Measurements from ENCODE around the gene NSF. TPM values are rescaled to one million over a fixed set of nuclear protein-coding genes. Genes with fewer than 3 reads are reported as not detected.

Gene NSF
- total and polyA plus RNA-seq, 3 donors from 2014 or later = 31.5 to 42.9 (median 37.4) TPM

DNA sequence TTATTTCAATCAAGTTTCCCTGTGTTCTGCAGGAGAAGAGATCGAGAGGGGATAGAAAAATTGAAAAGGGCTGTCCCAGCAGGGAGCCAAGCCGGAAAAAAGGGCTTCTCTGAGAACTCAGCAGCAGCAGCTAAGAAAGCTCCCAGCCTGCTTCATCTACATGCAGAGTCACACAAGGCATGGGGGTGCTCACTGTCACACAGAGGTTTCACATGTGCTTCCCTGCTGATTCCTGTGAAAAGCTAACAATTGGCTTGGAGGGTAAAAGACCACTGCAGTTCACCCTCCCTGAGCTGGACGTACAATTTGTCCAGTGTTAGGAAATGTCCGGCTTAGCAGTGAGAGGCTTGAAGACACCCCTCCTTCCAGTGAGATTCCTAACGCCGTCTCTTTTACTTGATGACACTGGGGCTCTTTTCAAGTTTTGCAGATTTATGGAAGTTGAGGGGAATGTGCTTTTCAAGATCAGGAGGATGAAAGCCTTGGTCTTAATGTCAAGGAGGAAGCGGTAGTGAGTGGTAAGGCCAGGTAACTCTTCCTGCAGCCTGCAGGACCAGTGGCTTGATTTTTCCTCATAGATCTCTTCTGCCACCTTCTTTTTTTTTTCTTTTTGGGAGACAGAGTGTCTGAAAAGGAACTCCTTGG is 142.4 kb downstream of the NSF start:
- no peak for DNase-seq
- TF ChIP-seq, protein P1, sequence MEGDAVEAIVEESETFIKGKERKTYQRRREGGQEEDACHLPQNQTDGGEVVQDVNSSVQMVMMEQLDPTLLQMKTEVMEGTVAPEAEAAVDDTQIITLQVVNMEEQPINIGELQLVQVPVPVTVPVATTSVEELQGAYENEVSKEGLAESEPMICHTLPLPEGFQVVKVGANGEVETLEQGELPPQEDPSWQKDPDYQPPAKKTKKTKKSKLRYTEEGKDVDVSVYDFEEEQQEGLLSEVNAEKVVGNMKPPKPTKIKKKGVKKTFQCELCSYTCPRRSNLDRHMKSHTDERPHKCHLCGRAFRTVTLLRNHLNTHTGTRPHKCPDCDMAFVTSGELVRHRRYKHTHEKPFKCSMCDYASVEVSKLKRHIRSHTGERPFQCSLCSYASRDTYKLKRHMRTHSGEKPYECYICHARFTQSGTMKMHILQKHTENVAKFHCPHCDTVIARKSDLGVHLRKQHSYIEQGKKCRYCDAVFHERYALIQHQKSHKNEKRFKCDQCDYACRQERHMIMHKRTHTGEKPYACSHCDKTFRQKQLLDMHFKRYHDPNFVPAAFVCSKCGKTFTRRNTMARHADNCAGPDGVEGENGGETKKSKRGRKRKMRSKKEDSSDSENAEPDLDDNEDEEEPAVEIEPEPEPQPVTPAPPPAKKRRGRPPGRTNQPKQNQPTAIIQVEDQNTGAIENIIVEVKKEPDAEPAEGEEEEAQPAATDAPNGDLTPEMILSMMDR (IDR thresholded peaks at IDR 0.05) = no peak
- no peak for TF ChIP-seq POLR2A (IDR thresholded peaks at IDR 0.05)
- Histone ChIP-seq H3K36me3 (ENCODE audit: low read depth, missing control alignments) (no peaks in the 10 kb centered on the region), H3K4me3 (no peak overlapping the region), H3K27ac (no peak overlapping the region), H3K9me3 (no peaks in the 10 kb centered on the region), H3K27me3 (no peaks in the 10 kb centered on the region), H3K4me1 (no peaks in the 10 kb centered on the region)
- WGBS, 2 donors = 82 to 84% methylated on average over 7 of the region's 7 CpGs
- intact Hi-C loops (cut with DNase I; ENCODE audit: low total_unique reads) = no loop called here

DNA sequence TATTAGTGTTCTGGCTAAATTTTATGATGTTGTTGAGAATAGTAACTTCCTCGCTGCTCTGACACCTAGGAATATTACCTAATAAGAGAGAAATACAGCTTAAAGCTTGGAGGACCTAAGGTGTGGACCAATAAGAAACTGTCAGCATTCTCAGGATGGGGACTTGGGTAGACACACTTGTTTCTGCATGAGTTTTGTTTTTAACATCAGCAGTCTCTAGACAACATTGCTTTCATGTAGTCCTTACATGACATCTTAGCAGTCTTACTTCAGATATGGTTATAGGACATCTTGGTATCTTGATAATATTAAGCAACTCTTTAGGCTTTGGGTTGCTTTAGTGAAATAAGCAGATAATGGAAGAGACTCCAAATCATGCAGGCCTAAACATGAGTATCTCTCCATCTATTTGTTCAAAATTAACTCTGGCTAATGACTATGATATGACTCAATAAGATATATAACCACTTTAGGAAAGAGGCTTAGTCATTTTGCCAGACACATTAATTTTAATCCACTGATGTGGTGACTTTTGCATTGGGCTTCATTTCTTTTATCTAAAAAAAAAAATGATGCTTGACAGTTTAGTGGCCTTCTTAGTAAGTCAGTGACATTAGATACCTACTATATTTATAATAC is 143.5 kb downstream of the NSF start:
- DNase-seq = no peak
- no peak overlapping the region for H3K4me3 ChIP-seq
- H3K9me3 ChIP-seq = no peaks in the 10 kb centered on the region
- WGBS, 2 donors = 91 to 97% methylated on average over 1 of the region's 1 CpG
- no peaks in the 10 kb centered on the region for H3K36me3 ChIP-seq (ENCODE audit: low read depth, missing control alignments)
- TF ChIP-seq POLR2A (IDR thresholded peaks at IDR 0.05) = no peak
- TF ChIP-seq, protein P1 (IDR thresholded peaks at IDR 0.05) = no peak
- no peaks in the 10 kb centered on the region for H3K27me3 ChIP-seq
- intact Hi-C loops (cut with DNase I; ENCODE audit: low total_unique reads) = no loop called here
- H3K4me1 ChIP-seq = no peaks in the 10 kb centered on the region
- no peak overlapping the region for H3K27ac ChIP-seq

DNA sequence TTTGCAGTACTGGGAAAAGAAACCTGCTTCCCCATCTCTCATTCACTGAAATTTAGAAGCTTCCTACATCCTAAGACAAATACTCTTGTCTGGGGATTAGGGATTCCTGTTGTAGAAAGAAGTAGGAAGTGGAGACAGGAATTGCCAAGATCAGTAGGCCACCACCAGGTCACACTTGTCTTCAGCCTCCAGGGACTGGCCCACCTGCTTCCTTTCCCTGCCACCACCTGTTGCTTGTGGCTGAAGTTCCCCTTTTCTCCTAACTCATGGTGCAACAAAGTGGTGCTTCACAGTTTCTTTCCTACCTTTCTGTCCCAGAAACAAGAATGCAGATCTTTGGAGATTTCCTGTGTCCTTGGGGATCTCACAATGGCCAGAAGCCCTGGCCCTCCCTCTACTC is 145.6 kb downstream of the NSF start:
- H3K27ac ChIP-seq = no peak overlapping the region
- no peaks in the 10 kb centered on the region for H3K9me3 ChIP-seq
- H3K4me1 ChIP-seq = no peaks in the 10 kb centered on the region
- H3K36me3 ChIP-seq (ENCODE audit: low read depth, missing control alignments) = no peaks in the 10 kb centered on the region
- intact Hi-C loops (cut with DNase I; ENCODE audit: low total_unique reads) = no loop called here
- DNase-seq = no peak
- no peak for TF ChIP-seq POLR2A (IDR thresholded peaks at IDR 0.05)
- TF ChIP-seq, protein P1 (IDR thresholded peaks at IDR 0.05) = no peak
- H3K27me3 ChIP-seq = no peaks in the 10 kb centered on the region
- no peak overlapping the region for H3K4me3 ChIP-seq

DNA sequence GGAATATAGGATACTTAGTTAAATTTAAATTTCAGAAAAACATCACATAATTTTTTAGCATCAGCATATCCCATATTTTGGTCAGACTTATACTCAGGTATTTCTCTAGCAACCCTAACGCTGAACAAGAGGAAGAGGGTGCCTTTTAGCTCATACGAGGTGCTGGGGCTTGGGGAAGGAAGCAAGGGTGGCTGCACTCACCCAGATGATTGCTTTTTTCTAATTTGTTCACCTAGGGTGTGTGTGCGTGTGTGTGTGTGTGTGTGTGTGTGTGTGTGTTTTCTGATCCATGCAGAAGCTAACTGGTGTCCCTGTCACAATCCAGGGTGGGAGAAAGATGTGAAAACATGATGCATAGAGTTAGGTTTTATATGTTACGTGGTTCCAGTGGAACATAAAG is 146.9 kb downstream of the NSF start:
- TF ChIP-seq POLR2A (IDR thresholded peaks at IDR 0.05) = no peak
- TF ChIP-seq, protein P1 (IDR thresholded peaks at IDR 0.05) = no peak
- H3K9me3 ChIP-seq = no peaks in the 10 kb centered on the region
- H3K4me1 ChIP-seq = no peaks in the 10 kb centered on the region
- intact Hi-C loops (cut with DNase I; ENCODE audit: low total_unique reads) = no loop called here
- no peak for DNase-seq
- H3K27me3 ChIP-seq = no peaks in the 10 kb centered on the region
- H3K36me3 ChIP-seq (ENCODE audit: low read depth, missing control alignments) = no peaks in the 10 kb centered on the region
- H3K27ac ChIP-seq = no peak overlapping the region
- WGBS, 2 donors = 86 to 88% methylated on average over 4 of the region's 4 CpGs
- no peak overlapping the region for H3K4me3 ChIP-seq

DNA sequence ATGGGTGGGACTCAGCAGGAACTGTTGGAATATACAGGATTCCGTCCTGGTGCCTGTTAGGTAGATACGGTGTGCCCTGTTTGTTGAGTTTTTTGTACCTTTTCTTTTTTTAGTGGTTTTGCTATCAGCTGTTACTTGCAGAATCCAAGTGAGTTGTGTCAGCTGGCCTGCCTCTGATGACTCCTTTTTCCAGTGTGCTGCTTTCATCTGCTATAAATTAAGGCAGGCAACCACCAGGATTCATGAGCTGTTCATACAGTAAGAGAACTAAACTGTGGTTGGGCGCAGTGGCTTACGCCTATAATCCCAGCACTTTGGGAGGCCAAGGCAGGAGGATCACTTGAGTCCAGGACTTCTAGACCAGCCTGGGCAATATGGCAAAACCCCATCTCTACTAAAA is 148.1 kb downstream of the NSF start:
- no peaks in the 10 kb centered on the region for H3K4me1 ChIP-seq
- no peaks in the 10 kb centered on the region for H3K36me3 ChIP-seq (ENCODE audit: low read depth, missing control alignments)
- DNase-seq = no peak
- no peak overlapping the region for H3K27ac ChIP-seq
- TF ChIP-seq POLR2A (IDR thresholded peaks at IDR 0.05) = no peak
- TF ChIP-seq, protein P1 (IDR thresholded peaks at IDR 0.05) = no peak
- no peaks in the 10 kb centered on the region for H3K27me3 ChIP-seq
- WGBS, 2 donors = 95 to 98% methylated on average over 4 of the region's 4 CpGs
- intact Hi-C loops (cut with DNase I; ENCODE audit: low total_unique reads) = no loop called here
- H3K4me3 ChIP-seq = no peak overlapping the region
- no peaks in the 10 kb centered on the region for H3K9me3 ChIP-seq

Data from testis (tissue), 3 donors.